ENCODE results near the gene RFTN1. TPM values are rescaled to one million over a fixed set of nuclear protein-coding genes. Genes with fewer than 3 reads are reported as not detected.

The RFTN1 gene
- total and polyA plus RNA-seq, 10 of the 15 experiments (the other 5 are each of a cell fraction or from before 2014, with no cell fraction given) = 20.6 to 213 (median 147) TPM

- TF ChIP-seq POLR2AphosphoS2 (IDR thresholded peaks at IDR 0.05; ENCODE audit: low read depth, low read length) (no peak), IKZF1 (conservative IDR thresholded peaks at IDR 0.05) (no peak; the same call in 1 of the 2 replicates), GABPA (IDR thresholded peaks at IDR 0.05; ENCODE audit: low read depth) (no peak), CHD2 (IDR thresholded peaks at IDR 0.05; ENCODE audit: borderline replicate concordance, low read depth, low read length) (no peak), JUNB (IDR thresholded peaks at IDR 0.05) (peak; percentile 48; the same call in 1 of the 2 replicates), ZNF592 (IDR thresholded peaks at IDR 0.05) (no peak), RUNX3 (IDR thresholded peaks at IDR 0.05; ENCODE audit: low read length) (peak; percentile 58), BRCA1 (IDR thresholded peaks at IDR 0.05; ENCODE audit: low read depth, low read length) (no peak), EED (IDR thresholded peaks at IDR 0.05; ENCODE audit: low read depth) (no peak), CHD1 (IDR thresholded peaks at IDR 0.05; ENCODE audit: low read depth, low read length) (no peak), HDAC2 (IDR thresholded peaks at IDR 0.05) (no peak), ATF2 (IDR thresholded peaks at IDR 0.05; ENCODE audit: low read length) (peak; percentile 53), SPI1 (IDR thresholded peaks at IDR 0.05; ENCODE audit: borderline replicate concordance, insufficient read depth, low read depth, low read length) (no peak), DPF2 (IDR thresholded peaks at IDR 0.05) (no peak), SP1 (IDR thresholded peaks at IDR 0.05; ENCODE audit: low read depth, low read length) (no peak), NFYB (IDR thresholded peaks at IDR 0.05; ENCODE audit: insufficient read depth, low read depth, low read length) (no peak), CREM (IDR thresholded peaks at IDR 0.05; ENCODE audit: low read depth) (no peak), SUZ12 (IDR thresholded peaks at IDR 0.05; ENCODE audit: unreplicated experiment) (no peak), RB1 (IDR thresholded peaks at IDR 0.05; ENCODE audit: borderline replicate concordance) (no peak), MEF2B (IDR thresholded peaks at IDR 0.05; ENCODE audit: partially characterized antibody, poor library complexity, severe bottlenecking) (no peak), PML (IDR thresholded peaks at IDR 0.05; ENCODE audit: low read length) (no peak), POLR2AphosphoS5 (IDR thresholded peaks at IDR 0.05; ENCODE audit: low read length) (no peak)
- TF ChIP-seq, protein P1, sequence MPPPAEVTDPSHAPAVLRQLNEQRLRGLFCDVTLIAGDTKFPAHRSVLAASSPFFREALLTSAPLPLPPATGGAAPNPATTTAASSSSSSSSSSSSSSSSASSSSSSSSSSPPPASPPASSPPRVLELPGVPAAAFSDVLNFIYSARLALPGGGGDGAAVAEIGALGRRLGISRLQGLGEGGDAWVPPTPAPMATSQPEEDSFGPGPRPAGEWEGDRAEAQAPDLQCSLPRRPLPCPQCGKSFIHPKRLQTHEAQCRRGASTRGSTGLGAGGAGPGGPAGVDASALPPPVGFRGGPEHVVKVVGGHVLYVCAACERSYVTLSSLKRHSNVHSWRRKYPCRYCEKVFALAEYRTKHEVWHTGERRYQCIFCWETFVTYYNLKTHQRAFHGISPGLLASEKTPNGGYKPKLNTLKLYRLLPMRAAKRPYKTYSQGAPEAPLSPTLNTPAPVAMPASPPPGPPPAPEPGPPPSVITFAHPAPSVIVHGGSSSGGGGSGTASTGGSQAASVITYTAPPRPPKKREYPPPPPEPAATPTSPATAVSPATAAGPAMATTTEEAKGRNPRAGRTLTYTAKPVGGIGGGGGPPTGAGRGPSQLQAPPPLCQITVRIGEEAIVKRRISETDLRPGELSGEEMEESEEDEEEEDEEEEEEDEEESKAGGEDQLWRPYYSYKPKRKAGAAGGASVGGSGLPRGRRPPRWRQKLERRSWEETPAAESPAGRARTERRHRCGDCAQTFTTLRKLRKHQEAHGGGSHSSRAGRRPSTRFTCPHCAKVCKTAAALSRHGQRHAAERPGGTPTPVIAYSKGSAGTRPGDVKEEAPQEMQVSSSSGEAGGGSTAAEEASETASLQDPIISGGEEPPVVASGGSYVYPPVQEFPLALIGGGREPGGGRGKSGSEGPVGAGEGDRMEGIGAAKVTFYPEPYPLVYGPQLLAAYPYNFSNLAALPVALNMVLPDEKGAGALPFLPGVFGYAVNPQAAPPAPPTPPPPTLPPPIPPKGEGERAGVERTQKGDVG (CRISPR knock-in tag; IDR thresholded peaks at IDR 0.05) = no peak
- TF ChIP-seq, protein P2, sequence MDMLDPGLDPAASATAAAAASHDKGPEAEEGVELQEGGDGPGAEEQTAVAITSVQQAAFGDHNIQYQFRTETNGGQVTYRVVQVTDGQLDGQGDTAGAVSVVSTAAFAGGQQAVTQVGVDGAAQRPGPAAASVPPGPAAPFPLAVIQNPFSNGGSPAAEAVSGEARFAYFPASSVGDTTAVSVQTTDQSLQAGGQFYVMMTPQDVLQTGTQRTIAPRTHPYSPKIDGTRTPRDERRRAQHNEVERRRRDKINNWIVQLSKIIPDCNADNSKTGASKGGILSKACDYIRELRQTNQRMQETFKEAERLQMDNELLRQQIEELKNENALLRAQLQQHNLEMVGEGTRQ (IDR thresholded peaks at IDR 0.05; ENCODE audit: borderline replicate concordance, low read depth, low read length) = no peak
Measured at GRCh38 chr3:16476636-16477035, 36.9 kb downstream of the RFTN1 start (continued).
